ENCODE results near the gene SOX4.

DNA sequence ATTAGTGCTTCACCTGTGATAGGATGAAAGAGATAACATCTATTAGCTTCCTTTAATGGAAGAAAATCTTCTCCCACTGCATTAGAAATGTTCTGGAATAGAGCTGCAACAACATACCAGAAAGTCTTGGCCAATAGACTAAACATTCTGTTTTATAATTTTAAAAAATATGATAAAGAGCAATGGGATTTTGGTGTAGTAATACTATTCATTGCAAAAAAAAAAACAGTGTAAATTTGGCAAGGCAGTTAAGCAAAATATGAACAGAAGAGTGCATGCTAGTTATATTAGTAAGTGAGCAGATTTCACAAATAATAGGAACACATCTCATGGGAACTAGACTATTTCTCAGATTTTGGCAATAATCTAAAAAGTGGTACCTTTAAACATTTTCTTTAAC, 43.3 kb downstream of the SOX4 start:
- TF ChIP-seq CTCF (IDR thresholded peaks at IDR 0.05; ENCODE audit: low read depth, low read length, poor library complexity, severe bottlenecking) (no peak), EZH2phosphoT487 (IDR thresholded peaks at IDR 0.05; ENCODE audit: borderline replicate concordance, low read length) (no peak)

Data from DOHH2 (cell line).